HG02763 (cell line): Measurements from ENCODE around the gene DCAF12L1.

Source experiments
- ATAC-seq: cut with Tn5 transposase; IDR thresholded peaks from one replicate; pipeline ENCODE4 v1.9.1; 2021; ENCODE audit warnings: mild to moderate bottlenecking, moderate library complexity; ENCODE audit not compliant: unreplicated experiment

DCAF12L1 gene

DNA sequence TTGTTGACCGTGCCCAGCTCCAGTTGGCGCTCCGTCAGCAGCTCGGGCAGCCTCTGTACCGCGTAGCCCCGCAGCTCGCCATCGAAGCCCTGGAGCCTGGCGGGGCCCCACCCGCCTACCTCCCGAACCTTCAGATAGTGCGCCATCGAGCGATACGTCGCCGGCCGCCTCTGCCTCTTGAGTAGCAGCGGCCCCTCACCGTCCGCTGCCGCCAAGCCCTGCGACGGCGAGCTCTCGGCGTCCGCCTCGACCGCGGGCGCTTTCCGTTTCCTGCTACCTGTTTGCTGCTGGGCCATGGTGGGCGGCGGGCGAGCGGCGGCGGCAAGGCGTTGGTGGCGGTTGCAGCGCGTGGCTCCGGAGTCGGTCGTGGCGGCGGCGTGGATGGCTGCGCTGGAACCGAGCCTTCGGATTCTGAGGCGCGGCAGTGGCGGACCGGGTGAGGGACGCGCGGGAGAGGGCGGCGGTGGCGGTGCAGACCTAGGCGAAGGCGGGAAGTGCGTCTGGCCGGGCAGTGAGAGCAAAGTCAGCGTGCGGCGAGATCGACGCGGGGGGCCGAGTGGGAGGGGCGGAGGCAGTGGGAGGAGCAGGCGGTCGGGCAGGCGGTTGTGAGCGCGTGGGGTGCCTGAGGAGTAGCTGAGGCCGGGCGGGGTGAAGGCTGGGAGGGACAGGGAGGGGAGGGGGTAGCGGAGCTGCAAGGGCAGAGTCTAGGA is at the start of gene DCAF12L1:
DCAF12L1 (minus strand) TSS at position 502 of the 710 bp plus-strand sequence; CDS start at position 296, 206 bp downstream.
- no peak for ATAC-seq

DNA sequence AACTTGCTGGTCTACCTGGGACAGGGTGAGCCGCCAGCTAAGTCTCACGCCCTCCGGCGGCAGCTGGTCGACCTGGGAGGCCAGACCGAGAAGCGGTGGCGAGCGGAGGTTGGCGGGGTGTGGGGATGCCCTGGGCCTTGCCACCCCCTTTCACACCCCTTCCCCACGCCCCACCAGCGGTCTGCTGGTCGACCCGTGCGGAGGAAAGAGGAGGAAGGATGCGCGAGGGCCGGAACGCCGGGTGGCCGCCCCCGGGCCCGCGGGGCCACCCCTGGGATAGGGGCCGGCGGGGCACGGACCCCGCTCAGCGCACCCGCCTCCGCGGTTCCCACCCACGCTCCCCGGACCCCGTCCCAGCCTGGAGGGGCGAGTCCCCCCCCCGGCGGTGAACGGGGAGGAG is 28.3 kb upstream of the DCAF12L1 start:
- no peak for ATAC-seq

DNA sequence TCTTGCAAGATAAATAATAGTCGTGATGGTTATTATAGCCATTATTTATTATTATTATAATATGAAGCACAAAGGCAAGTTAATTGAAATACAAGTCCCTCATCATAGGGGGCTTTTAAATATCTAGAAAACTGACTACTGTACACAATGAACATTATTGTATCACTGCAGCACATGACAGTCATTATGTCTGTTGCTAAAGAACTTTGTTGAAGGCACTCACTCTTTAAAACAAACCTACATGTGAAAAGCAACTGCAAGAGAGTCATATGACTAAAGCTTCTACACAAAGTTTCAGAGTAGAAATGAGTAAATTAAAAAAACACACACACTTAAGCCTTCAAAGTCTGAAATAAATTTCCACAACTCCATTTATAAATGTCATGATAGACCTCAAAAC is 23.3 kb upstream of the DCAF12L1 start:
- no peak for ATAC-seq

DNA sequence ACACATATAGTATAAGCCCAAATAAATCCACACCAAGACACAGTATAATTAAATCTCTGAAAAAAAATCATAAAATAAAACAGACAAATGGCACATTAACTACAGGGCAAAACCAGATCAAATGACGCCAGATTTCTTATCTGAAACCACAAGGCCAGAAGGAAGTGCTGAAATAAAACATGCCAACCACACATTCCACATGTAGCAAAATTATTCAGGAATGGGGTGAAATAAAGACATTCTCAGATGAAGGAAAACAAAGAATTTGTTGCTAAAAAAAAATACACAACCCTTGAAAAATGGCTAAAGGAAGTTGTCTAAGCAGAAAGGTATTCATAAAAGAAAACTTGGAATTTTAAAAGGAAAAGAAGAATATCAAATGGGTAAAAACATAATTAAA is 4.5 kb upstream of the DCAF12L1 start:
- ATAC-seq: no peak

DNA sequence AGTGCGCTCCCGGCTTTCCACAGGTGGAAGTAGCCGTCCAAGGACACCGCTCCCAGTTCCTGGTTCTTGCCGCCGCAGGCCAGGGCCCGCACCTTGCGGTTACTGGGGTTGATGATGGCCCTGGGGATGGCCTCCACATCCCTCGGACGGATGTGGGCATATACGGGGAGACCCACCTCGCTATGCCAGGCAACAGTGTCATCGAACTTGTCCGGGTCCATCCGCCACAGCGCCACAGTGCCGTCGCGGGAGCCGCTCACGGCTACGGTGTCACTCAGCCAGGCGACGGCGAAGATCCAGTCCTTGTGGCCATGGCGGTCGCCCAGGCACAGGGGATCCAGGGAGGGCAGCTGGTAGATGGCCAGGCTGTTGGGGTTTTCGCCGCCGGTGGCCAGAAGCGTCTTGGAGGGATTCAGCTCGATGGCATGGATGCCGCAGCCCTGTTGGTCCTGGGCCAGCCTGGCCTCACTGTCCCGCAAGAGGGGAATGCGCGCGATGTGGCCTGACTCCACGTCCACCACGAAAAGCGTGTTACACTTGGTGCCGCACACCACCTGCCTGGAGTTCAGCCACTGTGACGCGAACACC is 795 bp downstream of the DCAF12L1 start:
- ATAC-seq: no peak

DNA sequence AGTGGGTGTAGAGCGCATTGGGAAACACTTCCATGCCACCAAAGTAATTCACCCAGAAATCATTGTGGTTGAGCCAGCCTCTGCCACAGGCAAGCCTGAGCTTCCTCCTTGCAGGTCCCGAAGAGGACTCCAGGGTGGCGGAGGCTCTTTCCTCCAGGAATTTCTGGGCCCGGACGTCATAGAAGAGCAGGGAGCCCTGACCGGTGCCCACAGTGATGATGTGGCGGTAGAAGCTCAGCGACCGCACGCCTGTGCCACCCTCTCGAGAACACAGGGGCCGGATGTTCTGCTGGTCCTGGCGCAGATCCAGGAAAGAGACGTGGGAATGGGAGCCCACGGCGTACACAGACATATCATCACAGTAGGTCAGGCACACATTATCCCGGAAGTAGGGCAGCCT is 1.3 kb downstream of the DCAF12L1 start:
- no peak for ATAC-seq

DNA sequence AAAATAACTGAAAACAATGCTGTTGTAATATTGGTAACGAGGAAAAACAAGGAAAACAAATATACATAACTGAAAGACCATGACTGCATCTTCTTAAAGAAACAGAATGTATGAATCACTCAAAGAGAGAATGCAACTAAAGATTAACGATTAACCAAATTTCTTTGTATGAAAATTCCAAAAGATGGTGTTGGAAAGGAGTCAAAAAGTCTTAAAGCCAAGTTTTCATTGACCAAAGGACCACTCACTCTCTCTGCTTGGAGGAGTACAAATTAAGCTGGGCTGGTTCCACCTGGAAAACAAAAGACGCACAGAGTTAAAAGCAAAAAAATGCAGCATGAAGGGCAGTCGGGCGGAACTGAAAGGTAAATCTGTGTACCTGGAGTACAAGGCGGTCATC is 1.8 kb downstream of the DCAF12L1 start:
- no peak for ATAC-seq

DNA sequence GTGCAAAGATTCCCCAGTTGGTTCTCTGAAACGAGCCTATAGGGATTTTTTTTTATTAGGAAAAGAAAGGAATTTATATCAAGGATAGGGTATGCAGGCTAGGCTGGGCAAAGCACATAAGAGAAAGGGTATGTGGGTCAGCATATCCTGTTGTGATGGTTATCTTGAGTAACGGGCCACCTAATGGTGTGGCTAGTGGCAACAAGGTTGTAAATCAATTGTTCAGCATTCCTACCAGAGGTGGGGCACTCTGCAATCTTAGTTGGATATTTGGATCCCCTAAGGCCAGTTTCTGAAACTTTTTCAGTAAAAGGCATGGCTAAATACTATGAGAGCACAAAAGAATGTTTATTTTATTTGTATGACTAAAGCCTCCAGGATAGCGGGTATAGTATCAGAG is 42.7 kb downstream of the DCAF12L1 start:
- ATAC-seq: no peak
